Erythroblast (primary cell): ENCODE data around the gene SNRNP35.
"Not testable (repeated sequence)": the region's sequence is repeated elsewhere in the genome, so short reads cannot be mapped to it uniquely, and the experiment has no call there.

Source experiments
- GATA1 ChIP-seq: IDR thresholded peaks from 2 replicates; pipeline ENCODE4 v1.6.1; 2011; ENCODE audit warnings: low read depth, mild to moderate bottlenecking, control low read depth, low read length, moderate library complexity
- POLR2A ChIP-seq: IDR thresholded peaks from 2 replicates; pipeline ENCODE4 v1.6.1; 2011; ENCODE audit warnings: mild to moderate bottlenecking, low read length

- not testable (repeated sequence) for TF ChIP-seq POLR2A, GATA1
These were observed 5.2 kb downstream of the SNRNP35 start for GRCh38 chr12:123463174-123463573.
